ENCODE data around the gene DUSP28.

Gene DUSP28

DNA sequence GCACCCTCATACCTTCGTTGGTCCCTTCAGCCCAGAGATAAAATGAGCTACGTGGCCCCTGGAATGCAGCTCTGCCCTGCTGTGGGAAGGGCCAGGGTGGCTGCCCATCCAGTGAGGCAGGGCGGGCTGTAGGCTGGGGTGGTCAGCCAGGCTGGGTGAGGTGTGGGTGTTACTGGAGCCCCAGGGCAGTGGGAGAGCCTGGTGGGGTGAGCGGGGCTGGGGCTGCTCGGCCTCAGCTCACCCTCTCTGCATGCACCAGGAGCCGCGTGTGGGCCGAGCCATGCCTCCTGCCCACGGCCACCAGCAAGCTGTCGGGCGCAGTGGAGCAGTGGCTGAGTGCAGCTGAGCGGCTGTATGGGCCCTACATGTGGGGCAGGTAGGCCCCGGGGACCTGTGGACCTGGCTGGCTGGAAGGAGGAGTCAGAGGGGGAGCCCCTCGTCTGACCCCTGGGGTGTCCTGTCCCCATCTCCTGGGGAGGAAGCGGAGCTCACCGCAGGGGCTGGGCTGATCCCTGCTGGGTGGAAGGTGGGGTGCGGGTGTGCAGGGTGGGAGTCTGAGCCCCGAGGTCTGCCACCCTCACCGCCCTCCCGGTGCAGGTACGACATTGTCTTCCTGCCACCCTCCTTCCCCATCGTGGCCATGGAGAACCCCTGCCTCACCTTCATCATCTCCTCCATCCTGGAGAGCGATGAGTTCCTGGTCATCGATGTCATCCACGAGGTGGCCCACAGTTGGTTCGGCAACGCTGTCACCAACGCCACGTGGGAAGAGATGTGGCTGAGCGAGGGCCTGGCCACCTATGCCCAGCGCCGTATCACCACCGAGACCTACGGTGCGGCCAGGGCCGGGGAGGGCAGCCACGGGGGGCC lies 13.6 kb downstream of the DUSP28 start:
- DNase-seq = no peak

DNA sequence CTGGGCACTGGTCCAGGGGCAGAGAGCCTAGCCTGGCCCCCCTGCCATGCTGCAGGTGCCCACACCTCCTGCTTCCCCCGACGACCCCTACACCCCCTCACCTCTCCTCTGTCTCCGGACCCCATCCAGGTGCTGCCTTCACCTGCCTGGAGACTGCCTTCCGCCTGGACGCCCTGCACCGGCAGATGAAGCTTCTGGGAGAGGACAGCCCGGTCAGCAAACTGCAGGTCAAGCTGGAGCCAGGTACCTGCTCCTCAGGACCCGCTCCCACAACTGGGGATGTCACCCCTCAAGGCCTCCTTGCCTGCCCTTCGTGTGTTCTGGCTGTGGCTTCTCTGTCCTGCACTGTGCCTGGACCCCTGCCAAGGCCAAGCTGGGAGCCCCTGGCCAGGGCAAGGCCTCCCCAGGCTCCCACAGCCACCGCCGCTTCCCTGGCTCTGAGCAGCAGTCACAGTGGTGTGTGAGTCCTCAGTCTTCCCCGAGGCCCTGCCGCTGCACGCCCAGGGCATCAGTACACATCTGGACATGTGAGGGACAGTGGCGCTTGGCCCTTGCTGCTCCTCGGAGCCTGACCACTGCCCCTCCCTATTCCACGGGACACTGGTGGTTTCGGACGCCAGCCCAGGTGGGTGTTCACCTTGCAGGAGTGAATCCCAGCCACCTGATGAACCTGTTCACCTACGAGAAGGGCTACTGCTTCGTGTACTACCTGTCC lies 14.4 kb downstream of the DUSP28 start:
- no peak for DNase-seq

DNA sequence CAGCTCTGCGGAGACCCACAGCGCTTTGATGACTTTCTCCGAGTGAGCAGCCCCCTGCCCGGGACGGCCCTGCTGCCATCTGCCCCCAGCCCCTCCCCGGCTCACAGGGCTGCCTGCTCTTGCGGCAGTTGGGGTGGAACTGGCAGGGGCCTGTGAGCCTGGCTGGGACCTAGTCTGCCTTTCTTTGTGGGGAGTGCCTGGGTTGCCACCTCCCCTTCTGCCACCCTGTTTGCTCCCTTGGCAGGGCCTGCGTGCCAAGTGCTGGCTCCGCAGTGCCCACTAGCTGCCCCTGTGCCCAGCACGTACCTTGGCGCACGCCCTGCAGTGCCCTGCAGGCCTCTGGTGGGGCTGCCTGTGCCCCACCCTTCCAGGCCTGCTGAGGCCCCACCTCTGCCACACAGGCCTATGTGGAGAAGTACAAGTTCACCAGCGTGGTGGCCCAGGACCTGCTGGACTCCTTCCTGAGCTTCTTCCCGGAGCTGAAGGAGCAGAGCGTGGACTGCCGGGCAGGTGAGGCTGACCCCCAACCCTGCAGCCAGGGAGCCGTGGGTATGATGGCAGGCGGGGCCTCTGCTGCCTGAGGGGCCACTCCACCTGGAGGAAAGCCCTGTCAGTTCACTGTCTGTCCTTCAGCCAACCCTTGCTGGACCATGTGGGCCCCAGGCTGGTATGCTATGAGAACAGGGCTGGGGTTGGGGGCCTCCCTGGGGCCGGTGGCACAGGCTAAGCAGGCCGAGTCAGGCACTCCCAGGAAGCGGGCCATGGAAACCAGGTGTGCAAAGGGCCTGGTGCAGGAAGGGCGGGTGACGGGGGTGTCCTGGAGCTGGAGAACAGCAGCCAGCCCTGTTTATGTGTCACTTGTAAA lies 15.2 kb downstream of the DUSP28 start:
- no peak for DNase-seq

DNA sequence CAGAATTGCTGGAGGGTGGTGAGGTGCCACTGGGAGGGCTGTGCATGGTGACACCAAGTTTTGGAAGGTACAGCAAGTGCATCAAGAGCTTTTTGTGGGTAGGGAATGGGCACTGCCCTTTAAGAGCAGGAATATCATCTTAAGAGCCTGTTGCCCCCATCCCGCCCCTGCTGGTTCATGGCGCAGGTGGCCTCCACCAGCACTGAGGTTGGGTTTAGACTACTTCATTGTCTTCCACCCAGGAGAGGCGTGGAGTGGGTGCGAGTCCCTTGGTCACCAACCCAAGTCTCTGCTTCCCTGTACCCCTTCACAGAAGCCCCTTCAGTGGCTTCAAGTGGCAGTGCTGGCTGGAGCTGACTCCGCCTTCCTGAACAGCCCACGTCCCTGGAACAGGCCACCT lies 15.9 kb downstream of the DUSP28 start:
- DNase-seq = no peak

DNA sequence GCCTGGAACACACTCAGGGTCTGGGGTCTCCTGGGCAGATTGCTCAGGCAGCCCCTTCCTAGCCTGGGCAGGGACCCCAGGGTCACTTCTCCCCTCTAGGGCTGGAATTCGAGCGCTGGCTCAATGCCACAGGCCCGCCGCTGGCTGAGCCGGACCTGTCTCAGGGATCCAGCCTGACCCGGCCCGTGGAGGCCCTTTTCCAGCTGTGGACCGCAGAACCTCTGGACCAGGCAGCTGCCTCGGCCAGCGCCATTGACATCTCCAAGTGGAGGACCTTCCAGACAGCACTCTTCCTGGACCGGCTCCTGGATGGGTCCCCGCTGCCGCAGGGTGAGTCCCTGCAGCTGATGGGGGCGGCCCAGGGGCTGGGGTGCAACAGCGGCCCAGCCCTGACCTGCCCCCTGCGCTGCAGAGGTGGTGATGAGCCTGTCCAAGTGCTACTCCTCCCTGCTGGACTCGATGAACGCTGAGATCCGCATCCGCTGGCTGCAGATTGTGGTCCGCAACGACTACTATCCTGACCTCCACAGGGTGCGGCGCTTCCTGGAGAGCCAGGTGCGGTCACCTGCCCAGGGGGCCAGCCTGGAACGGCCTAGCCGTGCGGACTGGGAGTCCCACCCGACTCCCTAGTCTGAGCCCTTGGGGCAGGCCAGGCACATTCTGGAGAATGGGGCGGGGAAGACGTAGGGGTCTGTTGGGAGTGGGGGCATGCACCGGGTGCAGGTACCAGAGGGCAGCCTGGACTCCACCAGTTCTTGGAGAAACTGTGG lies 16.5 kb downstream of the DUSP28 start:
- DNase-seq = no peak

DNA sequence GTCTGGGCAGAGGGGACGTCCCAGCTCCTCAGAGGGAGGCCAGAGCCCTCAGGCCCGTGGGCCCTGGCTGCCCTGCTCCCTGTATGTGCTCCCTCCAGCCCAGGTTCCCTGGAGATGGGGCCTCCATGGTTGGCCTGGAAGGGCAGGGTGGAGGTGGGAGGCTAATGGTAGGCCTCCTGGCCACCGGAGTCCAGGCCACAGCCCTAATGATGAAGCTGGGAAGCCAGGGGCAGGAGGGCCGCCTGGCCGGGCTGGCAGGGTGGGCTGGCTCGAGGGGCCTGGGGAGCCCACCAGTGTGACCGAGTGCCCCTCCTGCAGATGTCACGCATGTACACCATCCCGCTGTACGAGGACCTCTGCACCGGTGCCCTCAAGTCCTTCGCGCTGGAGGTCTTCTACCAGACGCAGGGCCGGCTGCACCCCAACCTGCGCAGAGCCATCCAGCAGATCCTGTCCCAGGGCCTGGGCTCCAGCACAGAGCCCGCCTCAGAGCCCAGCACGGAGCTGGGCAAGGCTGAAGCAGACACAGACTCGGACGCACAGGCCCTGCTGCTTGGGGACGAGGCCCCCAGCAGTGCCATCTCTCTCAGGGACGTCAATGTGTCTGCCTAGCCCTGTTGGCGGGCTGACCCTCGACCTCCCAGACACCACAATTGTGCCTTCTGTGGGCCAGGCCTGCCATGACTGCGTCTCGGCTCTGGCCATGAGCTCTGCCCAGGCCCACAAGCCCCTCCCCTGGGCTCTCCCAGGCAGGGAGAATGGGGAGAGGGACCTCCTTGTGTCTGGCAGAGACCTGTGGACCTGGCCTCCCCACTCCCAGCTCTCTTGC lies 17.3 kb downstream of the DUSP28 start:
- no peak for DNase-seq

DNA sequence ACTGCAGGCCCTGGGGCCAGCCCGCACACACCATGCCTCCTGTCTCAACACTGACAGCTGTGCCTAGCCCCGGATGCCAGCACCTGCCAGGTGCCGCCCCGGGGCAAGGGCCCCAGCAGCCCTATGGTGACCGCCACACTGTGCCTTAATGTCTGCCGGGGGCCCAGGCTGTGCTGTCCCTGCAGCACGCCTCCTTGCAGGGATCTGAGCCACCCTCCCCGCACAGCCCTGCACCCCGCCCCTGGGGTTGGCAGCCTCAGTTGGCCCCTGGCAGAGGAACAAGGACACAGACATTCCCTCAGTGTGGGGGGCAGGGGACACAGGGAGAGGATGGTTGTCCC lies 17.9 kb downstream of the DUSP28 start:
- no peak for DNase-seq

DNA sequence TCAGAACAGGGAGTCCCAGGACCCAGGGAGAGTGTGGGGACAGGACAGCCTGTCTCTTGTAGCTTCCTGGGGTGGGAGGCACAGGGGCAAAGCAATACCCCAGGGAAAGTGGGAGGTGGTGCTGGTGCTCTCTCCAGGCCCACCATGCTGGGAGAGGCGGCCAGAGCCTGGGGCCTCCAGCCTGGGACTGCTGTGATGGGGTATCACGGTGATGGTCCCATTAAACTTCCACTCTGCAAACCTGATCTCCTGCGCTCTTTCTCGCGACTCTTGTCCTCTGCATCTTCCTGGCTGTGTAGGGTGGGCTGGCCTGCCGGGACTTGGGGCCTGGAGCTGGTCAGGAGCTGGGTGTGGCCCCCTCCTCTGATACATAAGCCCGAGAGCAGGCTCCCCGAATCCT lies 18.3 kb downstream of the DUSP28 start:
- DNase-seq = no peak

DNA sequence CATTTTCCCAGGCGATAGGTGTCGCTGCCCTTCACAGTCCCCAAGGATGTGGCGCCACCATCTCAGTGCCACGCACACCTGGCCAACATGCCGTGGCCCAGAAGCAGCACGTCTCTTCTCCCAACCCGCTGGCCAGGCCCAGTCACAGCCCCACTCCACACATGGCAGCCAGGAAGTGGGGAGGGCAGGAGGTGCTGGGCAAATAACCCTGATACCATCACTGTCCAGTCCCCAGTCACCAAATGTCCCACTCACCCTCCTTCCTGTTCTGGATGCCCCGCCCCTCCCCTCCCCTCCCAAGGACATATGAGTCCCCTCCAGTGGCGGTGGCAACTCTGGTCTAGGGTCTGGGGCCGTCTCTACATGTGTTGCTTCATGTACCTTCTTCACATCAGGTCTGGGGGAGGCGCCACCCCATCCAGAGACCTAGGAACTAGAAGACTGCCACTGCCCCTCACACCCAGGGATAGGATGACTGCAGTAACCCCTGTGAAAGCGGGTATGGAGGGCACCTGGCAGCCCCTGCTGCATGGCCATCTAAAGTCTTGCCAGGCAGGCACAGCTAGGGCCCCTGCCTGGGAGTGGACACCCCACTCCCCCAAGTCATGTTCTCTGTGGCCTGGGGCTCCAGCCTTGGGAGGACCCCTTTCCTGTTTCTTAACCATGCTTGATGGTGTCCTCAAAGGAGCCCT lies 19.1 kb downstream of the DUSP28 start:
- no peak for DNase-seq

DNA sequence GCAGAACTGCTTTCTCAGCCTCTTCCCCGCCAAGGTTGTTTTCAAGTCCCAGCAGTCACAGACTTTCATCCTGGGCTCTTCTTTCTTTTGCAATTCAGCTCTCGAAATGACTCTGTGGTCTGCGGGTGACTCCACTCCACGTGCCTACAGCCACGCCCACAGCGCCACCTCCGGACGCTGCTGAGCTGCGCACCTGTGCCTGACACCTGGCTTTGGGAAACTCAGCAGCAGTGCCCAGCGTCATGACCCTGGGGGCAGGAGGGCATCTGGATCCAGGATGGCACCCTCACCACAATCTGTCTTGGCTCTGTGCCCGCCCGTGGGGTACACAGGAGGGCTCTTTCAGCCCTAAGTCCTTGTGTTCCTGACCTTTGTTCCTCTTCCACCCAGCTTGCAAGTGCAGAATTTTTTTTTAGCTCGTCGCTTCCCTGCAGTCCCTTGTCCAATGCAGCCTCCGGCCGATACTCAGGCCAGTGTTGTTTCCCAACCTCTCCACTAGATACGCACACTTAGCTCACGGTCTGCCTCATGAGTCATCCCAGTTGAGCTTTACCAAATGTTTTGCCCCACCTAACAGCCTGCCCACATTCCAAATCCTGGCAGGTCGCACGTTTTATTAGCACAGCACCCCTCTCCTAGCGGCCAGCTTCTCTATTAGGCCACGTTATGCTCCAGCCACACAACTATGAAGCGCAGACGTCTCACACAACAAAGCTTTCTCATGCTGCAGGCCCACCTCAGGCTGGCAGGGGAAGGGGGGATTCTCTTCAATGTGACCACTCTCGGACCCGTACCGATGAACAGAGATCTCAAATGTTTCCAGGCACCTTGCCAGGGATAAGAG lies 19.8 kb downstream of the DUSP28 start:
- DNase-seq = no peak

DNA sequence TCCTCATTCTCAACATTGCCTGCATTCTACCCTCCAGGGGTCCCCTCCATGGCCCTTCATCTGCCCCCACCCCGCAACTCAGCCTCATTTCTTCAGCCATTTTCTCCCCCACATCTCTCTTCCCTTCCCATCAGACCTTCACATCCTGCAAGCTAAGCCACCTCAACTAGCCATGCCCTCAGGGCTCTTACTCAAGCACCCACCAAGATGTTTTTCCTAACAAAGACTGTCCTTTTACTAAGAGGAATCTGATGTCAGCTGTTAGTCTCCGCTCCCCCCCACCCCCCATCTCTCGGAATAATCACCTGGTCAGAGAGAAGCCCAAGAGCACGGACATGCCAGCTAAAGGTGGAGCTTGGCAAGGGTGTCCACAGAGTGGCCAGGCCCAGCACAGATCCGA lies 21.7 kb downstream of the DUSP28 start:
- DNase-seq = no peak

DNA sequence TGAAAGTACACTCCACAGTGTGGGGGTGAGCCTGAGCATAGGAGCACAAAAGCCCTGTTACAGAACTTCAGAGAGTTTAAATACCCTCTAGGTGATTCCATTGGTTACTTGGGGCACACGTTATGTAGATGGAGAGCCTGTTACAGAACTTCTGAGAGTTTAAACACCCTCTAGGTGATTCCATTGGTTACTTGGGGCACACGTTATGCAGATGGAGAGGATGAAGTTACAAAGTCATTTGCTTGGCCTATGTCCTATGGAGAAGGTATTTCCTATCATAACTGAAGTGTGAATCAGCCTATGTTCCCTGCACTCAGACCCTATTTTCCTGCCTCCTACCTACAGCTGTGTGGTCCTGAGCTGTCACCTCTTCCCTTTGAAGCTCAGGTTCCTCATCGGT lies 22.6 kb downstream of the DUSP28 start:
- no peak for DNase-seq

DNA sequence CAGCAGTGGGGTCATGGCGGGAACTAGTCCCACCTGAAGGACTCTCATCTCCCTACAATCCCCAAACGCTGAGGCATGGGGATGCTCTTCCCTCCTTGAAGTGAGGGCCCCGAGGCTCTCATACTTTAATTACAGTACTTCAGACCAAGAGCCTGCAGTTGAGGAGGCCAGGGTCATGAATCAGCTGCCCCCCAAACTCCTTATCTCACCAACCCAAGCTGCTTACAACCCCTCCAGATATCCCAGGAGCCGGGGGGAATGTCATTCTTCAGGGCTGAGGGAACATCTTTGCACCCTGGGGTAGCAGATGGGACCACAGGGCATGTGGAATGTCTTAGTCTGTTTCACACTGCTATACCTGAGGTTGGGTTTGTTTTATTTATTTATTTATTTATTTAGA lies 23.6 kb downstream of the DUSP28 start:
- no peak for DNase-seq

DNA sequence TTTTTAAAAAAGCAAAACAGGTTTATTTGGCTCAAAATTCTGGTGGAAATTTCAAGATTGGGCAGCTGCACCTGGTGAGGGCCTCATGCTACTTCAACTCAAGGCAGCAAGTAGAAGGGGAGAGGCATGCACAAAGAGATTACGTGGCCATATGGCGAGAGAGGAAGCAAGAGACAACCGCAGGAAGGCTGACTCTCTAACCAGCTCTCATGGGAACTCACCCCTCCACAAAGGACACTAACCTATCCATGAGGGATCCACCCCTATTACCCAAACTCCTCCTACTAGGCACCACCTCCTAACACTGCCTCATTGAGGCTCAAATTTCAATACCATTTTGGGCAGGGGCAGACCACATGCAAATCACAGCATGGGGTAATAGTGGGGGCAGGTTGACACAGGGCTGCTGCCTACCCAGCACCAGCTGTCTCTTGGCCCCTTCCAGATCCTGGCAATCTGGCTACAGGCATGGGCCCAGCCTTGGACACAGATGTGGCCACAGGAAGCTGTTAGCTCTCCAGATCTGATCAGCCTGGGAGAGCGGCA lies 24.4 kb downstream of the DUSP28 start:
- no peak for DNase-seq

DNA sequence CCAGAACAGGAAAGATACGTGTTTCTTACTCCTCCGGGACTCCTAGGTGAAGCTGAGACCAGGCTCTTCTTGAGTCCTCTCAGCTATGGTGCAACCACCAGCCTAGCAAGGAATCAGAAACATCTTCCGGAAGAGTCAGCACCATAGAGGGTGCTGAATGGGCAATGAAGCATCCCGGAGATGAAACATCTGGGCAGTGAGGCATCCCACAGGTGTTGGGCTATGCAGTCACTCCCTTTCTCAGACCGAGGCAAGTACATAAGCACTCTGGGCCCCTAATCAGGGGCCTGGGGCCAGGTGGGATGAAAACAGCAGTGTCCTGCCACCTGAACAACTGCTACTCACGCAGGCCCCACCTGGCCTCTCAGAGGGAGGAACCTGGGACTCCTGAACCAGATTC lies 24.9 kb downstream of the DUSP28 start:
- no peak for DNase-seq

DNA sequence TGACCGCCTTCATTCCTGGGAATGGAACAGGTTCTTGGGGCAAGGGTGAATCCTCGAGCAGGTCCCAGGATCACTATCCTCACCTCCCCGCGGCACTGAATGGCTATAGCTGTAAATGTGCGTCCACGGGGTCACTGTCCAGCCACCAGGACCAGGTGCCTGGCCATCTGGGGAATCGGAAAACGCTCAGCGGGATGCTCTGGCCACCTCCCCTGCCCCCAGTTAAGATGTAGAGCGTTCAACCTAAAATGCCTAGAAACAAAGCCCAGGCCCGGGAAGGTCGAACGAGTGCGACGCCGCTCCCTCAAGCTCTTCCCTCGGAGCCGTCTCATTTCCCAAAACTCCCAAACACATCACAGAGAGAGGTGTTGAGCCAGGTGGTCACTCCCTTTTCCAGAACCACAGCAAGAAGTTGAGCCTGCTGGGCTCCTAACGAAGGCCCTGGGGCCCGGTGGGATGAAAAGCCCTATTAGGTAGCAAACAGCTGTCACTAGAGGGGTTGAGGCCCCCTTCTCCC lies 25.6 kb downstream of the DUSP28 start:
- no peak for DNase-seq

DNA sequence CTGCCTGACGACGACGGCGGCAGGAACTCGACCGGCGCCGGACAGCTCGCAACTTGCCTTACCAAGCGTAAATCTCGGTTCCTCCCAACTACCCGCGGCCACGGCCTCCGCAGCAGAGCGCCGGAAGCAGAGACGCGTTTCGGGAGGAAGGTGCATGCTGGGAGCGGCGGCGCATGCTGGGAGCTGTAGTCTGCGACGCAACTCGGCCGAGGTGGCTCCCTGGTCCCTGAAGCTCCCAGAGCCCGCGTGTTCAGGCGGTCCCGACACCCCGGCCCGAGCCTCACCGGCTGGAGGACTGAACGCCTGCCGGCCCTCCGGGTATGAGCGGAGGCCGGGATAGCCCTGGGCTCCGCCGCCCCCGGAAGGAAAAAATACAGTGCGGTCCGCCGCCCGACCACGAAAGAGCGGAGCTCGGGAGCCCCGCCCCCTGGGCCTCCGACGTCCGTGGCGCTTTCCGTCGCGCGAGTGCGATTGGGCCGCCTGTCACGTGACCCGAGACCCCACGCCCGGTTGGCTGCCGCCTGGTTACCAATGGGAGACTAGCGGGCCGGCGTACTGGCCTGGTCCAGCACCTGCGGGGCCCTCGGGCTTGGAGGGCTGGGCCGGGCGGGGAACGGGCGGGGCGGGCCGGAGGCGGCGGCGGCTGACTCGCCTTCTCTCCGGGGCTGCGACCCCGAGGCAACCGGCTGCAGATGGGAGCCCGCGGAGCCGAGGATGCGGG lies 26.2 kb downstream of the DUSP28 start, which contains the start of gene CAPN10:
TSS of gene CAPN10 (plus strand) at position 537 of the 721 bp plus-strand sequence. CDS start at position 715, 178 bp downstream.
- DNase-seq = peak; percentile 94

DNA sequence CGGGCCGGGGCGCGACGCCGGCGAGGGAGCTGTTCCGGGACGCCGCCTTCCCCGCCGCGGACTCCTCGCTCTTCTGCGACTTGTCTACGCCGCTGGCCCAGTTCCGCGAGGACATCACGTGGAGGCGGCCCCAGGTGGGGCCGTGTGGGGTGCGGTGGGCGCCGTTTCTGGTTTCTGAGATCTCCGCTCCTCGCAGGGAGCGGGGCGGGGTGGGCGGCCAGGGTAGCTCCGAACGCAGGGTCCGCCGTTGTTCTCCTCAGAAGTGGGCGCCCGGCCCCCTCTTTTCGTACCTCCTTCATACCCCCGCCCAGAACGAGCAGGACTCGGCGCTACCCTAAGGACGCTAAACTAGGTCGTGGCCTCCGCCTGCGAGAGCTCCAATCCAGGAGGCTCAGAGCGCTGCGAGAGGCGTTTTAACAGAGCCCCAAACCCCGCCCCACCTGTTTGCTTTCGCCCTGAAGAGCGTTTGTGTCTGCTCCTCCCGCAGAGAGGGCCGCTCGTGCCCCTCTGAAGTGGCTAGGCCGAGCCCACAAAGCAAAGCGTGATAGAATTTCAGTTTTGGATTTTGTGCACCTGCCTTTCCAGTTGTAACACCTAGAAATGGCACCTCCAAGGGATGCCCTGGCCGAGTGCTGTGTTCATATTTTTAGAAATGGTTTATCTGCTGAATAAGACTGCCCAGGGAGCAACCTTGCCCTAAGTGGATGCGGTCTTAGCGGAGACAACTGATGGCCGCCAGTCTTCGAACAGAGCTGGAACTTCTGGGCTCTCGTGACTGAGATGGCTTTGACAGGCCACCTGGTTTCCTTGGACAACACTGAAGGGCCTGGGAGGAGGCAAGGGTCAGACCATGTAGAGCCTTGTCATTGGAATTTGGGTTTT lies 27.0 kb downstream of the DUSP28 start:
- DNase-seq = no peak
